Medulla oblongata (tissue), 1 donor: ENCODE measurements around the gene APOA5.
"Not testable (repeated sequence)": the region's sequence is repeated elsewhere in the genome, so short reads cannot be mapped to it uniquely, and the experiment has no call there.

ENCODE experiments used
- DNase-seq: peaks from one replicate; pipeline ENCODE4 v3.0.0-alpha.2; 2015; ENCODE audit errors: extremely low spot score

APOA5 gene, protein sequence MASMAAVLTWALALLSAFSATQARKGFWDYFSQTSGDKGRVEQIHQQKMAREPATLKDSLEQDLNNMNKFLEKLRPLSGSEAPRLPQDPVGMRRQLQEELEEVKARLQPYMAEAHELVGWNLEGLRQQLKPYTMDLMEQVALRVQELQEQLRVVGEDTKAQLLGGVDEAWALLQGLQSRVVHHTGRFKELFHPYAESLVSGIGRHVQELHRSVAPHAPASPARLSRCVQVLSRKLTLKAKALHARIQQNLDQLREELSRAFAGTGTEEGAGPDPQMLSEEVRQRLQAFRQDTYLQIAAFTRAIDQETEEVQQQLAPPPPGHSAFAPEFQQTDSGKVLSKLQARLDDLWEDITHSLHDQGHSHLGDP

GRCh38 chr11:116791813-116792143 lies at the start of gene APOA5:
Gene APOA5, minus strand, starts transcription at chr11:116791879. Its CDS starts 19 bp downstream, at chr11:116791860.
- no peak for DNase-seq

DNA sequence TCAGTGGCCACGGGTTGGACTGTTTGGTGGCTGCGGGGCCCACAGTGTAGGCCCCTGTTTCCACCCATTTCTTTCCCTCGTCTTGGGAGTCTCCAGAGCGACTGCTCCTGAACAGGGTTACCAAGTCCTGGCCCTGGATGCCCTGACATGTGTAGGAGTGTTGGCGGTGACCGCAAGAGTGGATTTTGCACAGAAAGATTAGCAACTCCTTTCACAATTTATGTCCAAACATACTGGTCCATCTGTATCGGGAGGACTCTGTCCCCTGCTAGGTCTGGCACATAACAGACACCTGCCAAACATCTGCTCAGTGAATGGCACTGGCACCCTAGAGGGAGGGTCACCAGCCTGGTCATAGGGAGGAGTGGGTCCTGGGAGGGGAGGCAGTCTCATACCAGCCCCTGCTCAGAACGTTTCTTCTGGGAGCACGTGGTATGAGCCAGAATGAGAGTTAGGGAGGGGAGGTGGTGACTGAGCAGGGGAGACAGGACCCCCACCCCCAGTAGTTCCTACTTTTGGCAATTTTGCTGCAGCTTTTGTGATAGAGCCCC lies 49.1 kb upstream of the APOA5 start:
- DNase-seq, result no peak

DNA sequence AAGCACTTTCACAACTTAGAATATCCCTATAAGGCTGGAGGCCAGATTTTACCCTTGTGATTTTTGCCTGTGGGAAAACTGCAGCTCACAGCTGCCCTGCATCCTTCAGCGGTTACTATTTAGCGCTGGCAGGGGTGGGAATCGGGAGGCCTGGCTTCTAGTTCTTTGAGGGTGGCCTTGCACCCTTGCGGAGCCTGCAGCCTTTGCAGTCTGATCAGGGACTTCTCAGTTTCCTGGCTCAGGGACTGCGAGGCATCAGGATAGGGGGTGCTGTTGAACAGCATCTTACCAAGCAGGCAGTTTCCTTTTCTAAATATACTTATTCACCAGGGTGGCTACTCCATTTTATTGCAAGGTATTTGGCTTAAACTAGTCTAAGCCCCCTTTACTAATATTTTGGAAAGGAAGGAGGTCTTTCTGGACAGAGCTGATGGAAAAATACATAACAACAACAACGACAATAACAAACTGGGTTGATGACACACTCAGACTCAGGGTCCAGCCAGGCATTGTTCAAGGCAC lies 48.6 kb upstream of the APOA5 start:
- DNase-seq, result peak; percentile 52

DNA sequence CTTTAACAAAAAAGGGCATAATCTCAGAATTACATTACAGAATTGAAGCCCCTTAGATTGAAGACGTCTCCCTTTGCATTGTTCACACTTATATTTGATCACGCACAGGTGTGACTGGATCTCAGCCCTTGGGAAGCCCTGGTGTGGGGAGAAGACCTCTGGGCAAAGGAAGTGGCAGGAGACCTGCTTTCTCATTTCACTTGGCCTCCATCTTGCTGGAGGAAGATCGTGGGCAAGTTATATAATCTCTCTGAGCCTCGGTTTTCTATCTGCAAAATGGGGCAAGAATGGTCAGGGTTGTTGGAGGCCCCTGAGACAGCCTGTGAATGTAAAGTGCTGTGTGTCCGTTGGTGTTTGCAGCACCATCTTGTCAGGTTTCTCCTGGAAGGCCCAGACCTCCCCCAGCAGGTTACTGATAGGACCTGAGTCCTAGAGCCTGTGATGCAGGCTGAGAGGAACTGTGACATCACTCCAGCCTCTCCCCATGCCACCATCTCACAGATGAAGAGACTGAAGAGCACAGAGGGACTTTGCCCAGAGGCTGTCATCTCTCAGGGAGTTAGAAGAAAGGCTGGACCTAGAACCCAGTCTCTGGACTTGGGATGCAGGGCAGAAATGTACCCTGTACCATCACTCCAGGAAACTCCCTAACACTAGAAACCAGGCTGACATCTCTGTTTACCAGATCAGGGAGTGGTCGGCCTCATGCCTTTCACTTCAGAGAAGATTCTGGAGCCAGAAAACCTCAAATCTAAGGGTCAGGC lies 46.8 kb upstream of the APOA5 start:
- no peak for DNase-seq

DNA sequence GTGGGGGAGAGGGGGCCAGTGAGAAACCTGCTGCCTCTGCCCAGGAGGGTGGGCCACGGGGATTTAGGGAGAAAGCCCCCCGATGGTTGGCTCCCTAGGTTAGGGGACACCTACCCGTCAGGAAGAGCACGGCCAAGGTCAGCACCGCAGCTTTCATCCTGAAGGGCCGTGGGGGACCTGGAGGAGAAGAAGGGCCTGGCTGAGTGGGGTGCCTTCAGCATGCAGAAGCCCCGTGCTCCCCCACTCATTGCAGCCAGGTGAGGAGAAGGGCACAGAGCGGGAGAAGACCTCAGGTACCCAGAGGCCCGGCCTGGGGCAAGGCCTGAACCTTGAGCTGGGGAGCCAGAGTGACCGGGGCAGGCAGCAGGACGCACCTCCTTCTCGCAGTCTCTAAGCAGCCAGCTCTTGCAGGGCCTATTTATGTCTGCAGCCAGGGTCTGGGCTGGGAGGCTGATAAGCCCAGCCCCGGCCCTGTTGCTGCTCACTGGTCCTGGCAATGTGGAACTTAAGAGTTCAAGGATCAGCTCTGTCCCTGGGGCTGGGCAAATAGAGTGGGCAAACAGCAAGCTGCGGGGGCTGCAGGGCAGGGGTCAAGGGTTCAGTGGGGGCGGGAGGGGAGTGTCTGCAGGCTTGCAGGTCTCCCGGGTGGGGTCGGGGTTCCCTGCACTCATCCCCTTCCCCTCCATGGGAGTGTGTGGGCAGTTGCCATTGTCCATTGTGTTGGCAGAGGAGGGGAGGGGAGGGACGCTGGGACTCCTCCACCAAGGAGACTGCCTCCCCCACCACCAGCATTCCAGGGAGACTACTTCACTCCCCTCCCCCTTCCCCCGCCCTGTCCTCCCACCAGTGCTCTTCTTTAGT lies 45.8 kb upstream of the APOA5 start, which contains the start of gene APOA1:
Gene APOA1, minus strand, starts transcription at position 392 of the 861 bp plus-strand sequence. Its CDS starts 235 bp downstream, at position 157.
- DNase-seq, result no peak

DNA sequence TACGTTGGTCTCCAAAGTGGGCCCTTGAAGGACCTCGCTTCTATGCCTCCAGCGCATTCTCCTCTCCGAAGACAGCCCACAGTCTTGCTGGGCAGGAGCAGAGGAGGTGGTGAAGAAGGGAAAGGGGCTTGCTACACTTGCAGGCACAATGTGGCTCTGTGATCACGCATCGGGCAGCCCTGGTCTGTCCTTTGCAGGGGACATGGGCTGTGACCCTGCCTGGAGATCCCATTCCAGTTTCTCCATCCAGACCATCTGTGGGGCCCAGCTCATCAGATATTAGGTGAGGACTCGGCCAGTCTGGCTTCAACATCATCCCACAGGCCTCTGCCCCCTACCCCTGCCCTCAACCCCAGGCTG lies 44.9 kb upstream of the APOA5 start:
- no peak for DNase-seq

GRCh38 chr11:116835791-116836631 lies 44.3 kb upstream of the APOA5 start:
- DNase-seq, result peak; percentile 88

GRCh38 chr11:116835042-116835772 lies 43.5 kb upstream of the APOA5 start:
- DNase-seq, result peak; percentile 26

GRCh38 chr11:116834535-116835041 lies 42.9 kb upstream of the APOA5 start:
- not testable (repeated sequence) for DNase-seq

DNA sequence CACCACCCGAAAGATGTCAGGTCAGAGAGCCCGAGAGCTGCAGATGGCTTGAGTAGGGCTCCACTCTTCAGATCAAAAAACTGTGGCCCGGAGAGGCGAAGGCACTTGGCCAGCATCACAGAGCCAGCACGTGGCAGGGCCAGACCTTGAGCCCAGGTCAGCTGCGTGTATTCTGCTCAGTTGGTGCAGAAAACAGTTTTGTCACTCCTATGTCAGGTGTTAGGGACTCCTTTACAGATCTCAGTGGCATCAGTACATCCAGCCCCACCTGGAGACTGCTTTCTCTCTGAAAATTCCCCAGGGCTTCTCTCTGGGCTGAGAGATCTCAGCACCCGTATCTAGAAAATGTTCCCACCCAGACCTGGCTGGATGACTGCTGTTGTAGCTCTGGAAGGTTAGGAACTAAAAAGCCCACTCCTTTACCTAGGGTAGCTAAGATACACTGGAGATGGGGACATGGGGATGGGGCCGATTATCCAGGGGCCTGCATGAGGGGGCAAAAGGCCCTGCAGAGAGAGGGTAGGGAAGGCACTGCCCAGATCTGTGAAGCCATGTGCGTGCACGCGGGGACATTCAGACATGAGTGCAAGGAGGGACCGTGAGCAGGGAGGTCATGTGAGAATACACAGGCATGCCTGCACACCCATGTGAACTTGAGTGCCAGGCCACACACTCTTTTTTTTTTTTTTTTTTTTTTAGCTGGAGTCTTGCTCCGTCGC lies 42.3 kb upstream of the APOA5 start:
- no peak for DNase-seq

GRCh38 chr11:116833491-116833815 lies 41.8 kb upstream of the APOA5 start:
- no peak for DNase-seq

DNA sequence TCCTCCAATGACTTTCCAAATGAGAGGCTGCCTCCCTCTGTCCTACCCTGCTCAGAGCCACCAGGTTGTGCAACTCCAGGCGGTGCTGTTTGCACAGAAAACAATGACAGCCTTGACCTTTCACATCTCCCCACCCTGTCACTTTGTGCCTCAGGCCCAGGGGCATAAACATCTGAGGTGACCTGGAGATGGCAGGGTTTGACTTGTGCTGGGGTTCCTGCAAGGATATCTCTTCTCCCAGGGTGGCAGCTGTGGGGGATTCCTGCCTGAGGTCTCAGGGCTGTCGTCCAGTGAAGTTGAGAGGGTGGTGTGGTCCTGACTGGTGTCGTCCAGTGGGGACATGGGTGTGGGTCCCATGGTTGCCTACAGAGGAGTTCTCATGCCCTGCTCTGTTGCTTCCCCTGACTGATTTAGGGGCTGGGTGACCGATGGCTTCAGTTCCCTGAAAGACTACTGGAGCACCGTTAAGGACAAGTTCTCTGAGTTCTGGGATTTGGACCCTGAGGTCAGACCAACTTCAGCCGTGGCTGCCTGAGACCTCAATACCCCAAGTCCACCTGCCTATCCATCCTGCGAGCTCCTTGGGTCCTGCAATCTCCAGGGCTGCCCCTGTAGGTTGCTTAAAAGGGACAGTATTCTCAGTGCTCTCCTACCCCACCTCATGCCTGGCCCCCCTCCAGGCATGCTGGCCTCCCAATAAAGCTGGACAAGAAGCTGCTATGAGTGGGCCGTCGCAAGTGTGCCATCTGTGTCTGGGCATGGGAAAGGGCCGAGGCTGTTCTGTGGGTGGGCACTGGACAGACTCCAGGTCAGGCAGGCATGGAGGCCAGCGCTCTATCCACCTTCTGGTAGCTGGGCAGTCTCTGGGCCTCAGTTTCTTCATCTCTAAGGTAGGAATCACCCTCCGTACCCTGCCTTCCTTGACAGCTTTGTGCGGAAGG lies 40.9 kb upstream of the APOA5 start:
- DNase-seq, result no peak

GRCh38 chr11:116831790-116832349 lies 40.2 kb upstream of the APOA5 start:
- no peak for DNase-seq

GRCh38 chr11:116830184-116830912 lies 38.7 kb upstream of the APOA5 start:
- DNase-seq, result no peak

GRCh38 chr11:116829525-116830183 lies 38.0 kb upstream of the APOA5 start, which contains the start of gene APOC3:
Gene APOC3, plus strand, starts transcription at chr11:116829907. Its CDS starts 676 bp downstream, at chr11:116830583.
- DNase-seq, result no peak
